GM12865 (cell line): ENCODE measurements around the gene COA4.
"Not testable (repeated sequence)": the region's sequence is repeated elsewhere in the genome, so short reads cannot be mapped to it uniquely, and the experiment has no call there.

Experiments
- DNase-seq: peaks from one replicate; pipeline ENCODE4 v3.0.0; 2010; ENCODE audit warnings: low read depth
- H3K4me3 ChIP-seq: 2 replicates; pipeline ENCODE4 v1.5.1; 2011; ENCODE audit warnings: mild to moderate bottlenecking, low read depth, low read length, control low read depth
- TF ChIP-seq, protein P1 (sequence below): IDR thresholded peaks from 2 replicates; pipeline ENCODE4 v1.5.1; 2011; ENCODE audit warnings: low read length, control low read depth, low read depth, inconsistent platforms; ENCODE audit not compliant: insufficient read depth; ENCODE audit errors: missing control alignments

Gene COA4

DNA sequence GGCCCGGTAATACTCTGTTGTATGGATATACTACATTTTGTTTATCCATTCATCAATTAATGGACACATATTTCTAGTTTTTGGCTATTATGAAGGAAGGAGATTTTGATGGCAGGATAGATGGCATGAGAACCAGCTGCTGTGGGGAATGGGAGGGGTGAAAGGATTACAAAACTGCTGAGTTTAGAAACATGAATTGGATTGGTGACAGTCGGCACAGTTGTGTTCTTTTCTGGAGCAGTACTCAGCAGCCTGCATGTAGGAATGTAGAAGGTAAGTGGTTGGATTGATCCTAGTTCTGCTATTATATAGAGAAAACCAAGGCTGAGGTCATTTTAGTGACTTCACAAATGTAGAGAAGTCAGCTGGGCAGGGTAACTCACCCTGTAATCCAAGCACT, 7.2 kb upstream of the COA4 start:
- no peak for DNase-seq
- TF ChIP-seq, protein P1, sequence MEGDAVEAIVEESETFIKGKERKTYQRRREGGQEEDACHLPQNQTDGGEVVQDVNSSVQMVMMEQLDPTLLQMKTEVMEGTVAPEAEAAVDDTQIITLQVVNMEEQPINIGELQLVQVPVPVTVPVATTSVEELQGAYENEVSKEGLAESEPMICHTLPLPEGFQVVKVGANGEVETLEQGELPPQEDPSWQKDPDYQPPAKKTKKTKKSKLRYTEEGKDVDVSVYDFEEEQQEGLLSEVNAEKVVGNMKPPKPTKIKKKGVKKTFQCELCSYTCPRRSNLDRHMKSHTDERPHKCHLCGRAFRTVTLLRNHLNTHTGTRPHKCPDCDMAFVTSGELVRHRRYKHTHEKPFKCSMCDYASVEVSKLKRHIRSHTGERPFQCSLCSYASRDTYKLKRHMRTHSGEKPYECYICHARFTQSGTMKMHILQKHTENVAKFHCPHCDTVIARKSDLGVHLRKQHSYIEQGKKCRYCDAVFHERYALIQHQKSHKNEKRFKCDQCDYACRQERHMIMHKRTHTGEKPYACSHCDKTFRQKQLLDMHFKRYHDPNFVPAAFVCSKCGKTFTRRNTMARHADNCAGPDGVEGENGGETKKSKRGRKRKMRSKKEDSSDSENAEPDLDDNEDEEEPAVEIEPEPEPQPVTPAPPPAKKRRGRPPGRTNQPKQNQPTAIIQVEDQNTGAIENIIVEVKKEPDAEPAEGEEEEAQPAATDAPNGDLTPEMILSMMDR, result no peak
- H3K4me3 ChIP-seq, result no peak overlapping the region

DNA sequence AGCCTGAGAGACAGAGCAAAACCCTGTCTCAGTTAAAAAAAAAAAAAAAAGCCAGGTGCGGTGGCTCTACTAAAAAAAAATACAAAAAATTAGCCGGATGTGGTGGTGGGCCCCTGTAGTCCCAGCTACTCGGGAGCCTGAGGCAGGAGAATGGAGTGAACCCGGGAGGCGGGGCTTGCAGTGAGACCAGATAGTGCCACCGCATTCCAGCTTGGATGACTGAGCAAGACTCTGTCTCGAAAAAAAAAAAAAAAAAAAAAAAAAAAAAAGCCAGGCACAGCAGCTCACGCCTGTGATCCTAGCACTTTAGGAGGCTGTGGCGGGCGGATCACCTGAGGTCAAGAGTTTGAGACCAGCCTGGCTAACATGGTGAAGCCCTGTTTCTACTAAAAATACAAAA, 3.8 kb upstream of the COA4 start:
- not testable (repeated sequence) for H3K4me3 ChIP-seq, DNase-seq

DNA sequence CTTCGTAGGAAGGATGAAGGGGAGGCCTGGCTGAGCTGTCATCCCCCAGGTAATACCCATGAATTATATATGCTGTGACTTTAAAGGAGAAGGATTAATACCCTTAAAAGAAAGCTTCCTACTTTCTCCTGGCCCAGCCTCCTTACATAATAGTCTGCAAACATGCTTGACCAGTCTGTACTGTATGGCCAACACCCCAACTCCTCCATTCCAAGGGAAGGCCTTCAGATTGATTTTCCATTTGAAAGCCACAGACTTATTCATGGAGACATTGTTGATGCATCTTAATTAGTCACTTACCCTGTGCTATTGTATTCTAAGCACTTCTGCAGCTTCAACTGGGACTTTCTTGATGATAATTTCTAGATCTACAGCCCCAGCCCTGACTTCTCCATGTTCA, 2.1 kb upstream of the COA4 start:
- H3K4me3 ChIP-seq, result no peak overlapping the region
- TF ChIP-seq, protein P1, result no peak
- DNase-seq, result no peak

DNA sequence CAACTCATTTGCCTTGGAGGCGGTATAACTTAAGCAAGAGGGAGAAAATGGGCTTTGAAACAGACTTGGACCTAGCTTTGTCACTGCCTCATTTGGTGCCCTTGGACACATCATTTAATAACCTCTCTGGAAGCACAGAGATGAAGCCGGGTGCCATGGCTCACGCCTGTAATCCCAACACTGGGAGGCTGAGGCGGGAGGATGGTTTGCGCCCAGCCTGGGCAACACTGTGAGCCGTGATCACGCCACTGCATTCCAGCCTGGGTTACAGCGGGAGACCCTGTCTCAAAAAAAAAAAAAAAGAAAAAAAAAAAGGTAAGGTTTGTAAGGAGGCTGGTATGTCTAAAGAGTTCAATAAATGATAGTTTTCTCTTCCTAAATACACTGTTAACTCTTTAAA, 806 bp downstream of the COA4 start:
- TF ChIP-seq, protein P1, result no peak
- DNase-seq, result peak; percentile 6
- H3K4me3 ChIP-seq, result peak overlapping the region; percentile 89

DNA sequence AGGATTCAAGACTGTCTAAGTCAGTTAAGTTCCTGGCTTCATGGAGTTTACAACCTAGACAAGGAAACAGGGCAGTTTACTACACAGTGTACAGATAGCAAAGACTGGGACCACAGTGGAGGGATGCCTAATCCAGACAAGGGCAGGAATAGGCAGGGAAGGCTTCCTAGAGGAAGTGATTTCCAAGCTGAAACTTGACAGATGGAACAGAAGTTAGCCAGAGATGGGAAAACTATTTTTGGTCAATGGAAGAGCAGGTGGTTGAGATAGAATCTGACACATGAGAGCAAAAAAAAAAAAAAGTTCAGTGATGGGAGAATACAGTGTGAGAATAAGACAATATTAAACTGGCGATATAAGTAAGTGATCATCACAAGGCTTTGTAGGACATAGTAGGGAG, 1.3 kb downstream of the COA4 start:
- TF ChIP-seq, protein P1, result no peak
- peak overlapping the region; percentile 89 for H3K4me3 ChIP-seq
- no peak for DNase-seq

DNA sequence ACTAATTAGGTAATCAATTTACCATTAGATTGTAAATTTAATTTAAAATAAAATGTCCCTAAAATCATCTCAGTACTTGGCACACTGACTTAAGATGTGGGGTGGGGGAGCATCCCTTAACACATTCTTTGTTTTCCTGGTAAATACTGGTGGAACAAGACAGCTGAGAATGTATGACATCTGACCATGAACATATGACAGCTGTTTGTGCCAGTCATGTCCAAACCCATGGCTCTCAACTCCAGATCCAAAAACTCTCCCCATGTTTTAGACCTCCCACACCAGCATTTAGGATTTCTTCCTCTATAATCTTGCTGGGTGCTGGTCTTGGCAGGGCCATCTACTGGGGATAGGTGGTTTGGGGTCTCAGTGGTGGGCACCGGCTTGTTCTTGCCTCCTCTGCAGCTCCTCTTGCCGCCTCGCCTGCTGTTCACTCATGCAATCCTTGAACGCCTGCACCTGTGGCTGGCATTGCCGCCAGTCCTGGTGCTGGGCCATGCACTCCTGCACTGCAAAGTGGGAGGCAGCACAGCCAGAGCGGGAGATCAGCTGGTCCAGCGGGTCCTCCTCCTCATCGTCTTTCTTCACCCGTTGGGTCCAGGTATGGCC, 3.8 kb downstream of the COA4 start:
- H3K4me3 ChIP-seq, result no peak overlapping the region
- DNase-seq, result no peak

DNA sequence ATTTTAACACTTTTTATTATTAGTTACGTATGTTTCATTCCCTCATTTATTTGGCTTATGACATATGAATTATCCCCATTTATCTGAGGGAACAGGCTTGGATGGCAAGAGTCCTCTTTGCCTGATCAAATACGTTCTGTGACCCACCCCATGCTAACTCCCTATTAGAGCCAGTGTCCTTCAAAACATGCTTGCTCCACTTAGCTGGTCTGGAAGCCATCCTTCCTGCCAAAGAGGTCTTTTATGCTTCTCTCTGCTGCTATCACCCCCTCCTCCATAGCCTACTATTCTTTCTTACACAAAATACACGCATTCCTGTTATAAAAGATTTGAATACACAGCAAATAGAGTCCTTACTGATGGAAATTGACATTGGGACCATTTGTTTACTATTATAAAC, 6.4 kb downstream of the COA4 start:
- DNase-seq, result no peak
- TF ChIP-seq, protein P1, result no peak
- H3K4me3 ChIP-seq, result no peak overlapping the region

More for the DNA sequence above, 3.8 kb downstream of the COA4 start:
- TF ChIP-seq, protein P1, result no peak
